Kidney tubule cell (primary cell): ENCODE results near the gene ACSS3.

Source experiments
- DNase-seq: peaks from one replicate; pipeline ENCODE4 v3.0.0-alpha.2; 2018; ENCODE audit warnings: low spot score

ACSS3 gene

GRCh38 chr12:81296556-81297305 is 218.9 kb downstream of the ACSS3 start:
- peak; percentile 91 for DNase-seq

GRCh38 chr12:81297601-81298000 is 219.7 kb downstream of the ACSS3 start:
- no peak for DNase-seq

GRCh38 chr12:81300454-81300853 is 222.6 kb downstream of the ACSS3 start:
- DNase-seq: peak; percentile 14

GRCh38 chr12:81303935-81304334 is 226.1 kb downstream of the ACSS3 start:
- no peak for DNase-seq
